OCI-LY3 (cell line): ENCODE data around the gene TMEM94.

ENCODE experiments used
- EZH2phosphoT487 ChIP-seq: fragments of 200-600 bp; shearing (Covaris generic); IDR thresholded peaks from 2 replicates; pipeline ENCODE4 v1.6.1; 2018; ENCODE audit warnings: antibody characterized with exemption, mixed run types, low read depth
- TF ChIP-seq, protein P1 (sequence below): fragments of 200-600, 300-600 bp; sonication (generic); IDR thresholded peaks from 2 replicates; pipeline ENCODE4 v1.5.1; 2014; ENCODE audit warnings: antibody characterized with exemption, low read length, low read depth

DNA sequence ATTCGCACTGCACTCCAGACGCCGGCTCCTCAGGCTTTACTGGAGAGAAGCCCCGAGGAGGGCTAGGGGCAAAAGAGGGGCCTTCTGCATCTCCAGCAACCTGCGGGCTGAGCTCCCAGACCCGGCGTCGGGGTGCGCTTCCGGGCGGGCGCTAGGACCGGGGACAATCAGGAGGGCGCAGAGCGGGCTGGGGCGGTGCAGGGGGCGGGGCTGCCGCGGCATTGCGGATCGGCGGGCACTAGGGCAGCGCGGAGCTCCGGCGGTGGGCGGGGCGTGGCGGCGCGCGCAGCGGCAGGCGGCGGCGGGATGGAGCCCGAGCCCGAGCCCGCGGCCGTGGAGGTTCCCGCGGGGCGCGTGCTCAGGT lies 59.8 kb downstream of the TMEM94 start, which contains the start of gene TSEN54:
- TF ChIP-seq, protein P1, sequence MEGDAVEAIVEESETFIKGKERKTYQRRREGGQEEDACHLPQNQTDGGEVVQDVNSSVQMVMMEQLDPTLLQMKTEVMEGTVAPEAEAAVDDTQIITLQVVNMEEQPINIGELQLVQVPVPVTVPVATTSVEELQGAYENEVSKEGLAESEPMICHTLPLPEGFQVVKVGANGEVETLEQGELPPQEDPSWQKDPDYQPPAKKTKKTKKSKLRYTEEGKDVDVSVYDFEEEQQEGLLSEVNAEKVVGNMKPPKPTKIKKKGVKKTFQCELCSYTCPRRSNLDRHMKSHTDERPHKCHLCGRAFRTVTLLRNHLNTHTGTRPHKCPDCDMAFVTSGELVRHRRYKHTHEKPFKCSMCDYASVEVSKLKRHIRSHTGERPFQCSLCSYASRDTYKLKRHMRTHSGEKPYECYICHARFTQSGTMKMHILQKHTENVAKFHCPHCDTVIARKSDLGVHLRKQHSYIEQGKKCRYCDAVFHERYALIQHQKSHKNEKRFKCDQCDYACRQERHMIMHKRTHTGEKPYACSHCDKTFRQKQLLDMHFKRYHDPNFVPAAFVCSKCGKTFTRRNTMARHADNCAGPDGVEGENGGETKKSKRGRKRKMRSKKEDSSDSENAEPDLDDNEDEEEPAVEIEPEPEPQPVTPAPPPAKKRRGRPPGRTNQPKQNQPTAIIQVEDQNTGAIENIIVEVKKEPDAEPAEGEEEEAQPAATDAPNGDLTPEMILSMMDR: no peak
- no peak for TF ChIP-seq EZH2phosphoT487
